Measurements from ENCODE around the gene PIK3R6.

DNA sequence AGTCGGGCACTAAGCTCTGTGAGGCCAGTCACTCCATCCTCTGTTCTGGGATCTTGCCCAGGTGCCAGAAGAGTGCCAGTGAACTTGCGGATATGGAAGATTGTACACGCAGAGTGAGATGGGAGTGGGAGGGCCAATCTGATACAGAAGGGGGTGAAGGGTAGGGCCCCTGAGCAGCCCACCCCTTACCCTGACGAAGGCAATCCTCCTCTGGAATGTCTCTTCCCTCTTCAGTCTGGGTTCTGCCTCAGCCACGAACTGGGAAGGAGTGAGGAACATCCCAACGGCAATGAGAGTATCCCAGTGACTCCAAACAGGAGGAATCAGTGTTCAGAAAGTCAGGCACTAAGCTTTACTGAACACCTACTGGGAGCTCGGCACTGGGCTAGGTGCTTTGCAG, 11.9 kb upstream of the PIK3R6 start:
- TF ChIP-seq CTCF (IDR thresholded peaks at IDR 0.05; ENCODE audit: low read length) (no peak), EZH2 (IDR thresholded peaks at IDR 0.05; ENCODE audit: borderline replicate concordance, low read length) (no peak)

Measured in OCI-LY1 (cell line).